GM21381 (cell line): ENCODE data around the gene CBFA2T3.

Experiments used
- ATAC-seq: cut with Tn5 transposase; IDR thresholded peaks from one replicate; pipeline ENCODE4 v1.9.1; 2021; ENCODE audit warnings: mild to moderate bottlenecking, moderate library complexity; ENCODE audit not compliant: unreplicated experiment

CBFA2T3 gene

GRCh38 chr16:88940862-88941817, 35.9 kb downstream of the CBFA2T3 start:
- peak; percentile 41 for ATAC-seq

GRCh38 chr16:88939972-88940861, 36.8 kb downstream of the CBFA2T3 start:
- ATAC-seq, result no peak

DNA sequence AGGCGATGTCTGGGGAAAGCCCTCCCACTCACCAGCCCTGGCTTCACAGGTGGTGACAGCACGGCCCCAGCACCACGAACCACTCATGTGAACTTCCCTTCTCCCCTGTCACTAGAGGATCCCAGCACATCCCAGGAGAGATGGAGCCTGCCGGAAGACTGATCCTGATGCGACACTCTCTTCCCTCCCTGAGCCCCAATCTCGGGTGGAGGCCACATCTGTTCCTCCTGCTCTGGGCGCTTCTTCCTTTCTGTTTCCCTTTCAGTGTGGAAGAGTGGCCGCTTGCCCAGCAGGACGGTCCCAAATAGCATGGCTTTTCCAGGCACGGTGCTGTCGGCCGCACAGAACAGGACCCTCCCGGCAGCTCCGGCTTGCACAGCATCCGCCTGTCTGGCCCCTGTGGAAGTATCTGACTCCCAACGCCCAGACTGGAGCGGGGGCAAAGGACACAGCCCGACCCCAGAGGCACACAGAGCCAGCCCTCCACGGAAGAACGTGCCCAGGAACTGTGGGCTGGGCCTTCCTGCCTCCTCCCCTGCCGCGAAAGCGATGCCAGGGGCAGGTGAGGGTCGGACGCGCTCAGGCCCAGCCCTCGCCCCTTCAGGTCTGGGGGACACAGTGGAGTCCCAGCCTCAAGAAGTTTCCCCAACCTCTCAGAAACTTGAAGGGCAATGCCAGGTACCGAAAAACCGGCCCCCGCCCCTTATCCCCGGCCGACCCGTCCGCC, 37.6 kb downstream of the CBFA2T3 start:
- ATAC-seq, result no peak

GRCh38 chr16:88938777-88939244, 38.2 kb downstream of the CBFA2T3 start:
- ATAC-seq, result no peak

DNA sequence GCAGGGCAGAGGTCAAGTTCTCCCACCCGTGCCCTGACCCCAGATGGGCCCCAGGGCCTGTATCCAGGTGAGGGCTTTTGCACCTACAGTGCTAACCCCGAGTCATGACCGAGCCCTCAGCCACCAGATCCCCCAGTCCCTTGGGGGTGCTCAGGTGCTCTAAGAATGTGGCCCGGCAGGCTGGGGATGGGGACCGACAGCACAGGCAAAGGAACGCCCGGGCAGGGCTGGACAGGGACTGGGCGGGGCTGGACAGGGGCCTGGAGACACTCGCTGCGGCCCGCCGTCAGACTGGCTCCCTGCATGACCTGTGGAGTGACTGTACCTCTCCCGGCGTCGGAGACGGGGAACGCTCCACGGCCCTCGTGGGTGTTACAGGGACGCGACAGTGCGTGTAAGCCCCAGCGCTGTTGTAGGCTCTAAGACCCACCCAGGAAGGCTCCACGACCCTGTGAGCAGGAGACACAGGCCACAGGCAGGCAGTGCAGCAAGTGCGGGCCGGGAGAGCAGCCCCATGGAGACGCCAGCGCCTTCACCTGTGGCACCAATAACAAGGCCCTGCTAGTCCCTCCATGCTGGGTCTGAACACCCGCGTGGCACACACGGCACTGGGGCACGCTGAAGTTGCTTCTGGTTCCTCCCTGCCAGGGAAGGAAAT, 38.8 kb downstream of the CBFA2T3 start:
- no peak for ATAC-seq

- ATAC-seq, result no peak
These were observed 39.8 kb downstream of the CBFA2T3 start for GRCh38 chr16:88937206-88937621.

DNA sequence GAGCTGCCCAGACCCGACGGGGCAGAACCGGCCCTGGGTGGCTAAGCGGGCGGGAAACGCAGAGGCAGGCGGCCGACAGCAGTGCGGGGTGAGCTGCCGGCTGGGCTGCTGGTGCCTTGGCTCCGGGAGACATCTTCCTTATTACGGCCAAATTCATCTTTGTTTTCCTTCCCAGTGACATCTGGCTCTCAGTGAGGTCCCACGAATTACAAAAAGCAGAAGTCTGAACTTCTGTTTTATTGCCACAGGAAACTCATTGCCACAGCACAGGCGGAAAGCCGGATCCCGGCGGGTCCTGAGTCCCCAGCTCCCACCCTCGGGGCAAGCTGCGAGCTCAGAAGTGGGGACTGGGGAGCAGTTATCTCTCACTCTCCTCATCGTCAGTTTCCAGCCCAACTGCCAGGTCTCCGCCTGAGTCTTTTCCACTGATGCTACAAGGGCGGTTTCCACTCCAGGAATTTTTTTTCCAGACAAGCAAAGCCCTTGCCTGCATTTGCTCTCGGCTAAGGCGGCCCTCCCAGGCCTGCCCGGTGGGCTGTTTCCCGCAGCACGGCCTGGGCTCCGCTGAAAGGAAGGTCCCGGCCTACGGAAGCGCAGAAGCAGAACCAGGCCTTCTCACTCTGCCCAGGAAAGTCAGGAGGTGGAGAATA, 40.3 kb downstream of the CBFA2T3 start:
- ATAC-seq, result no peak

GRCh38 chr16:88936008-88936555, 40.9 kb downstream of the CBFA2T3 start:
- no peak for ATAC-seq

GRCh38 chr16:88934066-88934667, 42.8 kb downstream of the CBFA2T3 start:
- ATAC-seq, result no peak

DNA sequence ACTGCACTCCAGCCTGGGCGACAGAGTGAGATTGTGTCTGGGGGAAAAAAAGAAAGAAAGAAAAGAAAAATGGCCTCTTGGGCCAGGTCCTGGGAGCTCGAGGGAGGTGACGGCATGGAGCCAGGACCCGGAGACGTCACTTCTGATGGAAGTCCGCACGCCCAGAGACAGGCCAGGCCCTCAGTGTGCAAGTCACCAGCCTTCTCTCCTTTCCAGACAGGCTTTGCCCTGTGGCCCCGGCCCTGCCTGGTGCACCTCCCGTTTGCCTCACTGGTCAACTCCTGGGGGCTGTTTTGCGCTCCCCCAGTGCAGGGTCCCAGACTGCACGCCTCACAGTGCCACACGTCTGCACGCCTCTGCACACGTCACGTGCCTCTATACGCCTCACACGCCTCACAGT, 44.1 kb downstream of the CBFA2T3 start:
- no peak for ATAC-seq

GRCh38 chr16:88931936-88932335, 45.1 kb downstream of the CBFA2T3 start:
- ATAC-seq, result no peak

GRCh38 chr16:88931373-88931900, 45.6 kb downstream of the CBFA2T3 start:
- ATAC-seq, result no peak

- no peak for ATAC-seq
These were observed 46.3 kb downstream of the CBFA2T3 start for GRCh38 chr16:88930716-88931115.

- ATAC-seq, result no peak
These were observed 47.9 kb downstream of the CBFA2T3 start for GRCh38 chr16:88929091-88929445.

DNA sequence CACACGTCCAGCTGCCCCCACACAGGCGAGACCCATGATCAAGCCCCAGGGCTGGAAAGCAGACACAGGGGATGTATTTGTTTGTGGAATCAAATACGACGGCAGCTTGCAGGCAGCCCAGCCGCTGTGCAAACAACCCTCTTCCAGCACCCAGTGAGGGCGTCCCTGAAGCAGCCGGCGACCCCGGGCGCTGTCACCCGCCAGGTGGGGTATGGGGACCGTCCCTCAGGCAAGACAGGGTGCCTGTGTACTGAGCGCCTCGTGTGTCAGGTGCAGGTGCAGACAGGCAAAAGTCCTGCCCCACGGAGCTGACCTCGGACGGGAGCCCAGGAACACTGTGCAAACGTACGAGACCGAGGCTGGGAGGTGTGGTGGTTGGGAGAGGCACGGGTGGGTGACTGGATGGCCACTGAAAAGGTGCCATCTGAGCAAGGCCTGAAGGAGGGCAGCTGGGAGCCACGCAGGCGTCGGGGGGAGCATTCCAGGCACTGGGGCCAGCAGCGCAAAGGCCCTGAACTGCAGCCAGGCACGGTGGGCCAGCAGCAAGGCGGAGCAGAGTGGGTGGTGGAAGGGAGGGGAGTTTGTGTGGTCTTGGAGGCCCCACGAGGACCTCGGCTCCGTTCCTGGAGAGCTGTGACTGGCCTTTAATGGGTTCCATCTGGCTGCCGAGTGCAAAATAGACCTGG, 48.5 kb downstream of the CBFA2T3 start:
- no peak for ATAC-seq

DNA sequence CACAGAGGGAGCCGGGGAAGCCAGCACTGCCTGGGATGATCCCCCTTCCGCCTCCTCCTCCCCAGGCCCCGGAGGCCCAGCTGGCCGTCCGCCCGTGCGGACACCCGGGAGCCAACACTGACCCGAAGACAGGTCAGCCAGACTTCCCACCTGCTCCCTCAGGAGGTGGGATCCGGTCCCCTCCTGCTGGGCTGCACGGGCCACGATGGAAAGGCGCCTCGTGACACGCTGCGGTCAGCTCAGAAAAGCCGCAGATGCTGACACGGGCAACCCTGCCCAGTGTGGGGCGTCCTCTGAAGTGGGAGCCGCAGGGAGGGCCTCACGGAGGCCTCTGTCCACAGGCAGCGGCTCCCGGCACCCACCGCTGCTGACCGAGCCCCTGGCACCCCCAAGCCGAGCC, 49.3 kb downstream of the CBFA2T3 start:
- ATAC-seq, result no peak

GRCh38 chr16:88927010-88927409, 50.0 kb downstream of the CBFA2T3 start:
- ATAC-seq, result no peak

DNA sequence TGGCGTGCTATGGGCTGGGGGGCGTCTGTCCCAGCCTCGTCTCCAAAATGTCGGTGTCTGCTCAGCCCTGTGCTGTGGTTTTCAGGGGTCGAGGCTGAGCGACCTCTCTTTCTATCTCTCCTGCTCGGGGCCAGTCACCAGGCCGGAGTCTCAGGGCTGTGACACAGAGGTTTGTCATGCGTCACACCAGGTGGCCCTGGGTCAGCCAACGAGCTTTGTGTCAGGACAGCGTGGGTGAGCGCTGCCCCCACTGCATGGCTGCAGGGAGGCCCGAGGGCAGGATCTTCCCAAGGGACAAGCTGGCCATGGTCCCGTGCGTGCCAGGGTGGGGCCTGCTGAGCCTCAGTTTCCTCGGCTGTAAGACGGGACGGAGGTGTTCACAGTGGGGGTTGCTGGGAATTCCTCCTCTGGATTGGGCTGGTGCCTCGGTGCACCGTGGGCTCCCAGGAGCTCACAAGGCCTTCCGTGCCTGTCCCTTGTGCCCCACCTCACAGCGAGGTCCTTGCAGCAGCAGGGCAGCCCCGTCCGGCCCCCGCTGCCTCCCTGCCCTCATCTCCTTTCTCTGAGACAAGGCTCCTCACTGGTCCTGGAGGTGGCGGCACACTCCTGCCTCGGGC, 50.5 kb downstream of the CBFA2T3 start:
- no peak for ATAC-seq
